HG02973 (cell line): ENCODE measurements around the gene ZNF185.

Source experiments
- ATAC-seq: cut with Tn5 transposase; IDR thresholded peaks from one replicate; pipeline ENCODE4 v1.9.1; 2021; ENCODE audit warnings: moderate library complexity; ENCODE audit not compliant: unreplicated experiment

The ZNF185 gene

GRCh38 chrX:152897222-152898131, at the start of gene ZNF185:
TSS of gene ZNF185 (plus strand) at chrX:152898067. CDS start at chrX:152914490, 16,423 bp downstream.
- no peak for ATAC-seq

DNA sequence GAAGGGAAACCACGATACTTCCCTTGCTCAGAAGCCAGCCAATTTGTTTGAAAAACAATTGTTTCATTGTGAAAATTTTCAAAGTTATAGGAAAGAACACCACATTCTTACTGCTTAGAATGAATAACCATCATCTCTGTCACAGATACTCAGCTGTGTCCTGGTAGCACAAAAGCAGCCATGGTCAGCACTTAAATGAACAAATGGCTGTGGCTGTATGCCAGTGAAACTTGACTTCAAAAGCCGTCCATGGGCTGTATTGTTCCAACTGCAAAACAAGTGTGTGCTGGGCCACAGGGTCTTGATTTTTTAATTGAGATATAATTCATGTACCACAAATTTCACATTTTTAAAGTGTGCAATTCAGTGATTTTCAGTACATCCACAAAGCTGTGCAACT, 47.4 kb upstream of the ZNF185 start:
- no peak for ATAC-seq

DNA sequence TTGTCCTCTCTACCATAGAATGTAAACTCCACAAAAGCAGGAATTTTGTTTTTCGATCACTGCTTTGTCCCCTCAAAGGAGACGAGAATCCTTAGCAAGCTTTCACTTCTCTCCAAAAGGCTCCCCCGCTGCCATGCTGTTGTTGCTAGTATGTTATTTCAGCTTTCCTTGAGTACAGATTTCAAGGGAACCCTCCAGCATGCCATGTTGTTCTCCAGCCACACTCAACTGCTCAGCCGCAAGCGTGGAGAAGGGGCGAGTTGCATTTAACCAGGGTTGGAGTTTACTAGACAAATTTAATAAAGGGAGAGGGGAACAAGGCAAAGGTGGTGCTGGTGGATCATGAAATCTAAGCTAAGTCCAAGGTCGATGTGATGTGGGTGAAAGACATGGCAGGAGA, 43.9 kb upstream of the ZNF185 start:
- ATAC-seq, result no peak

- ATAC-seq, result no peak
Measured at GRCh38 chrX:152861116-152861515, 36.8 kb upstream of the ZNF185 start.

- no peak for ATAC-seq
Measured at GRCh38 chrX:152861826-152862225, 36.0 kb upstream of the ZNF185 start.

GRCh38 chrX:152865232-152865920, 32.5 kb upstream of the ZNF185 start:
- no peak for ATAC-seq

DNA sequence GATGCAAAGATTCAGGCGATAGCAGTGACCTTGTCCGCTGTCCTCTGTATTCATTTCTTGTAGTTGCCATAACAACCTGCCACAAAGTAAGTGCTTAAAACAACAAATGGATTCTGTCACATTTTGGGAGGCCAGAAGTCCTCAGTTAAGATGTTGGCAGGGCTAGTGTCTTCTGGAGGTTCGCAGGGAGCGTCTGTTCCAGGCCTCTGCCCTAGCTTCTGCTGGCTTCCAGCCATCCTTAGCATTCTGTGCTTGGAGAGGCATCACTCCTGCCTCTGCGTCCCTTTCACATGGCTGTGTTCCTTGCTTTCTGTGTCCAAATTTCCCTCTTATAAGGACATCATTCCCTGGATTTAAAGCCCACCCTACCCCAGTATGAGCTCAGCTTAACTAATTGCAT, 31.5 kb upstream of the ZNF185 start:
- no peak for ATAC-seq

- no peak for ATAC-seq
Measured at GRCh38 chrX:152869972-152870371, 27.9 kb upstream of the ZNF185 start.

DNA sequence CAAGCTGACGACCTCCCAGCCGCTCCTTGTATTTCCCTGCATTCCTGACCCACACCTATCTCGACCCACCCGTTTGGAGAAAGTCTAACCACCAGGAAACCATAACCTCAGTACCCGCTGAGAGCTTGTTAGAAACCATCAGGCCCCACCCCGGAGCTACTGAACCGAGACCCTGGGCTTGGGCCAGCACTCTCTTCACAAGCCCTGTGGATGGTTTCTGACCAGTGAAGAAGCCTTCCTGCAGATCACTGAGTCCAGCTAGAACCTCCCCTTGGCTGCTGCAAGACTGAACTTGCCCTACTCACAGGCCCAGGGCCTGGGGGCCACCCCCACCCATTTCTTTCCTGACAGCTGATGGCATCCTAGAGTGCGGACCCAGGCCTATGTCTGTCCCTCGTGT, 26.6 kb upstream of the ZNF185 start:
- no peak for ATAC-seq

- no peak for ATAC-seq
Measured at GRCh38 chrX:152872522-152872921, 25.3 kb upstream of the ZNF185 start.

GRCh38 chrX:152873361-152873760, 24.5 kb upstream of the ZNF185 start:
- no peak for ATAC-seq

DNA sequence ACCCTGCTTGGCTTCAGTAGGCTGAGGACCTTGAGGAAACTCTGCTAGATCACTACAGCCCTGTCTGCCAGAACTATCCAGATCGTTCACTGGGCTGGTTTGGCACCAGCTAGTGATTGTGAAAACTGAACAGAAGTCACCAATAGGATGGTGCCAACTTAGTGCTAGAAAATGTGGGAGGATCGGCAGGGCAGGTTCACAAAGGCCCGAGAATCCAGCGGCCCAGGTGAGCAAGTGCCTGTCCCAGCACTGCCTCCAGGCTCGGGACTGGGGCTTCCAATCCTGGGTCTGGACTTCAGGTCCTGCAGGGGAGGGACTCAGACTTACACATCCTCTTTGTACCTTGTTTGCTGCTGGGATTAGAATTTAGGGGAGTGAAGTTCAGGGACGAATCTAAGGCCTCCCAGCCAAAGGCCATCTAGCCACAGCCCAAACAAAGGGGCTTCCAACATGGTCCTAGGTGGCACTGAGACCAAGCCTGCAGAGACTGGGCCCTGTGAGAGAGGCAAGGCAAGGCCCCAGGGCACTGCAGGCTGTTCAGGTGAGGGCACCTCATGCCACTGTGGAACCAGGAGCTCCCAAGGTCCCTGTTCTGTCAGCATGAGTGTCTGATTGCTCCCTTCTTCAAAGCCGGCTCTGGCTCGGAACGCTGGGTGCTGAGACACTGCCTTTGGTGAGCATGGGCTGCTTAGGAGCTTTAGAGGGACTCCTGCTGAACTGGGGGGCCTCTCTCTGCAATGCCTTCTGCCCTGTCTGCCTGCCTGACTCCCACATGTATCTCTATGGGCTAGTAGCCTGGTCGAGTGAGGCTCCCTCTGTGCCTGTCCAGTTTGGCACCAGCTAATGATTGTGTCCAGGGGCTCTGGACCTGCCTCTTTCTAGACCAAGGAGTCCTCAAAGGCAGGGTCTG, 20.7 kb upstream of the ZNF185 start:
- no peak for ATAC-seq

DNA sequence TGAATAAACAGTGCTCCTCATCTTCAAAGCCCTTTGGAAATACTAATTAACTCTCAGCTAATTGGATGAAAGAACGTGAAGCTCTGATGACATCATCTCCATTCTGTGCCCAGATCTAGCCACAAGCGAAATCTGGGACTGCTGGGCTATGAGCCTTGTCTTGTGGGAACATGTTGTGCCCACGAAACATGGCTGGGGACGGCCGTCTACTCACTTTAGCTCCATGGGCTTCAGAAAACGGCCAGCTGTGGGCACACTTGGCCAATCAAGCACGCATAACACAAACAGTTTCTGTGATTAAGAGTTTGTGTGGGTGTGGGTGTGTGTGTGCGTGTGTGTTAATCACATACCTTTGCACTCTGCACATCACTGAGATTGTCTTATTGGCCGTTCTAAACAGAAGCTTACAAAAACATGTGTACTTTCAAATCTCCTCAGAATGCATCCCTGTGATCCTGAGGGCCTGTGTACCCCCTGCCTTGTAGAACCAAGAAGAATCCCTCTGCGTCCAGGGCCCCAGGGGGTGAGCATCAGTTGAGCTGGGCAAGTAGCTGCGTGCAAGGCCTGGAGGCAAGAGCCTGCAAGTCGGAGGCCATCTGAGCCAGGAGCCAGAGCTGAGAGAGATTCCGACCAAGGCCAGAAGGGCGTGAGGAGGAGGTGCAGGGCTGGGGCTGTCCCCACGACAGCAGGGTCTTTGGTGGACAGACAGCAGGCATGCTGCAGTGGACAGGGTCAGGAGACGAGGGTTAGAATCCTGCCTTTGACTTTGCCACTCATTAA, 18.7 kb upstream of the ZNF185 start:
- no peak for ATAC-seq

DNA sequence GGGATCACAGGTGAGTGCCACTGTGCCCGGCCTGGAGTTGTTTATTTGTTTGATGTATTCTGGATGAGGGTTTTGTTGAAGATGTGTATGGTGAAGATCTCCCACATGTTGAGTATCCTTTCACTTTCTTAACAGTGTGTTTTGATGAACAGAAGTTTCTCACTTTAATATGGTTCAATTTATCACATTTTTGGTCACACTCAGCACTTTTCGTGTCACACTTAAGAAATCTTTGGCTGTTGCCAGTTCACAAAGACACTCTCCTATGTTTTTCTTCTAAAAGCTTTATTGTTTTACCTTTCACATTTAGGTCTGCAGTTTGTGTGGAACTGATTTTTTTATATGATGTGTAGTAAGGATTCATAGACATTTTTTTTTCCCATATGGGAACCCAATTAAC, 16.6 kb upstream of the ZNF185 start:
- ATAC-seq, result no peak

DNA sequence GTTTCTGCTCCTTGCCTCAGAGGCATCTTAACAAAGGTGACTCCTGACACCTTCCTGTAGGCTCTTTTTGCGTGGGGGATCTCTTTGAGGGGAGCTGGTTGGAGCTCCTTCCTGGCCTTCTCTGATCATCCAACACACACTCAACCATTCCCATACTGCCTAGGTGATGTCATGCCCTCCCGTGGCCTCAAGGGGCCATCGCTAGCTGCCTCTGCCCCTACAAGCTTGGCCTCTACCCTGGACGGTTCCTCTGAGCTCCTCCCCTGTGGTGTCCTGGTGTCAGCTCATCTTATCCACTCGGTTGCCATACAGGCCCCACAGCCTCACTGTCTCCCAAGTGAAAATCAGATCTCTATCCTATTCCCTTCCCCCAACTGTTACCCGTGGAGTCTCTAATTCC, 13.7 kb upstream of the ZNF185 start:
- ATAC-seq, result no peak

GRCh38 chrX:152886716-152887115, 11.2 kb upstream of the ZNF185 start:
- no peak for ATAC-seq

- no peak for ATAC-seq
Measured at GRCh38 chrX:152892499-152892898, 5.4 kb upstream of the ZNF185 start.

DNA sequence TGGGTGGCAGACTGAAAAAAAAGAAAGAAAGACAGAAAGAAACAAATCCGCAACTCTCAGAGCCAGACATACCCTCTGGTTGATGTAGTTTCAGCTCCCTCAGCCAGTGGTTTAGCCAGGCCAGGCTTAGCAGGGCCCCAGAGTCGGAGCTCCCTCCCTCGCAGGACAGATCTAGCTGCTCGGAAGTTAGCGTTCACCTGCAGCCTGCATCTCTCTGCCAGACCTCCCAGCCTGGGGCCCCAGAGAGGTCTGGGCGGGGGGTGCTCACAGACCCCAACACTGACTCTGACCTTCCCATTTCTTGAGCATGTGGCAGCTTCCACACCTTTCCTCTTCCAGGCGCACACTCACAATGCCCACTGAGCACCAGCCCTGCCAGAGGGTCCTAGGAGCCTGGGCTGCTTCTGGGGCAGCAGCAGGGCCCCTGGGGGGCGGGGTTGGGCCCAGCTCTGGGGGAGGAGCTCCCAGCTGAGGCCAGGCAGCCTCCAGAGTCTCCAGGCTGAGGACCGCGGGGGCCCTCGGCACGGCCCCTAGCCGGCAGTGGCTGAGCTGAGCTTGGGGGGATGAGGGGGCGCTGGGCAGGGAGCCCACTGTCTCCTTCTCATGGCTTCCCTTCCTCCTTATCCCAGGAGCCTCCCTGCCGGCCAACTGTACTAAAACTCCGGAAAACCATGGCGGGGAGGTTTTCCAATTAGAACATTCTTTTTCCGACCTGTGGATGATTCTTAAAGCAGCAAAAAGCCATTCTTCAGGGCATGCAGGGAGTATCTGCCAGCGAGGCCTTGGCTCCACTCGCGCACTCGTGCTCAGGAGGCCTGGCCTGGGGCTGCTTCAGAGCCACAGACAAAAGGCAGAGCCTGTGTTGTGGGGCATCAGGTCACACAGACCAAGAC, 4.6 kb upstream of the ZNF185 start:
- ATAC-seq, result no peak

DNA sequence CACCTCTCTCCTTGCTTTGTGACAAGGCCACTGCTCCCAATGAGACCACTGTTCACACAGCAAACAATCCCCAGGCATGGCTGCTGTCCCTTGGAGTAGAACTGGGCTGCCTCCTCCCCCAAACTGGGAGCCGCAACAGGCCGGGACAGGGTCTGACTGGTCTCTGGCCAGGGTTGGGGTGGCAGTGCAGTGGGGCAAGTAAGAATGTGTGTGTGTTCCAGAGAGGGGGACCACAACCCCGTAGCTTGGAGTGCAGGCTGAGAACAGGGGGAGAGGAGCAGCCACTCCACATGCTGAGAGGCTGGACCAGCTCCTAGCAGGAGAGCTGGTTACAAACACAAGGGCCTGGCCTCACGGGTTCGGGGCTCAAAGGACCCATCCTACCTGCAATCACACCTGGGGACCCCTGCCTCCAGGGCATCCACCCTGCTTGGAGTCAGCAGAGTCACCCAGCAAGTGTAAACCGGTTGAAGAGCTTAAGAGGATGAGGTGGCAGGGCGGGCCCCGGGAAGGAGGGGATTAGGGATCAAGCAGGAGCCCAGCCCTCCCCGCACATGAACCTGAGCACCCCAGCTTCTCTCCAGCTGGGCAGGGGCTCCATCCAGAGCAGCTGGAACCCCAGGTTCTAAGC, 3.8 kb upstream of the ZNF185 start:
- no peak for ATAC-seq
